Ascending aorta (tissue), 2 donors: ENCODE measurements around the gene VPS41. TPM values are rescaled to one million over a fixed set of nuclear protein-coding genes. Genes with fewer than 3 reads are reported as not detected.

ENCODE experiments used
- DNase-seq, 2 donors: peaks; one replicate each; pipeline ENCODE4 v3.0.0-alpha.2; 2019; ENCODE audit warnings: low spot score in 2 of 2
- H3K27ac ChIP-seq, 2 donors: fragments of 200-600 bp; sonication (generic); one replicate each; pipeline ENCODE4 v1.5.1; 2016 to 2017; ENCODE audit warnings: mild to moderate bottlenecking in 1 of 2
- H3K27me3 ChIP-seq: fragments of 200-600 bp; sonication (generic); one replicate; pipeline ENCODE4 v1.5.1; 2017
- H3K36me3 ChIP-seq, 2 donors: fragments of 200-600 bp; sonication (generic); one replicate each; pipeline ENCODE4 v1.5.1; 2016
- H3K4me1 ChIP-seq, 2 donors: fragments of 200-600 bp; sonication (generic); one replicate each; pipeline ENCODE4 v1.5.1; 2016 to 2017; ENCODE audit warnings: mild to moderate bottlenecking in 1 of 2
- H3K4me3 ChIP-seq, 2 donors: fragments of 200-600 bp; sonication (generic); one replicate each; pipeline ENCODE4 v1.5.1; 2016 to 2017; ENCODE audit warnings: mild to moderate bottlenecking in 1 of 2
- H3K9me3 ChIP-seq, 2 donors: fragments of 200-600 bp; sonication (generic); one replicate each; pipeline ENCODE4 v1.5.1; 2016
- intact Hi-C: fragments of 100-400 bp; cut with DNase I; formaldehyde crosslinking; loops from one replicate; pipeline ENCODE4 v1.15.1; 2023
- total RNA-seq: library from RNA; depleted of rRNA; stranded (reverse); fragments of >200 nt; gene quantifications from one replicate; pipeline ENCODE4 v1.1.0, GENCODE V29; 2016
- TF ChIP-seq, protein P1 (sequence below), 3 experiments: fragments of 200-600 bp in 2 of 3; fragments of 450-650 bp in 1 of 3; sonication (generic) in 2 of 3; IDR thresholded peaks; one replicate each; pipeline ENCODE4 v1.5.1; 2016 to 2019; ENCODE audit warnings: antibody characterized with exemption in 3 of 3, mild to moderate bottlenecking in 1 of 3, moderate library complexity in 1 of 3

Gene VPS41
- total RNA-seq, 1 donor from 2014 or later: 13.4 TPM

DNA sequence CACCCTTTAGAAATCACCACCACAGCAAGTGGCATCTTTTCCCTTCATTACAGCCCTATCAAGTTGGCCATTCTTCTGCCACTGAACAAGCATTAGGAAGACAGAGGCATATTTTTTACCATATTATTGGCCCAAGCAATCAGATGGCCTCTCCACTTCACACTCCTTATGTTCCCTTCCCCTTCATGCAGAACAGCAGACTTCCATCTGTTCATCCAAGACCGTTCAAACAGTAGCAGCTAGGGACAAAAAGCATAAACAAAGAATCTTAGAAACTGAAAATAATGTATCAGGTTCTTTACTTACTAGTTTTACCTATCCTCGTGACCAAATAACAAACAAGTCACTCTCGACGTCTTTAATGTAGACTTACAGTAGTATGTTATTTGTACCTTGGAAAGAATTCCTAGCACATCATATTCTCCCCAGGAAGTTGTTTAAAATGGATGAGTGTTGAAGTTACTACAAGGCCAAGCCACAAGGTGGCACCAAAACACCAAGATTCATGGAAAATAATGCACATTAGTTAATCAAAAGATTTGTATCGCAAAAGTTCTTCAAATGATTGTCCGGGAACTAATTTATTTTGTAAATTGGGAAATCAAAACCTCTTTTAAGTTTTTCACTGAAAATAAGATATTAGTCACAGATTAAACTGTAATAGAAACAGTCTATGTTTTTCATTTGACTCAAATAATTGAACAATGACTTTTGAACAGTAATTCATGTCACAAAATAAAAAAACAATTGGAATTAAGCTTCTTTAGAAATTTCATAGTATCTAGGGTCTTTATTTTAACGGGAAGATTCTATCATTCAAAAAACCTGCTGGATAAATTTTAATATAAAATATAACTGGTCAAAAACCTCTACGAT lies 112.1 kb downstream of the VPS41 start:
- H3K36me3 ChIP-seq: peaks cover 7 to 21% of the 10 kb centered on the region in 2 donors
- H3K27ac ChIP-seq: no peak overlapping the region
- no peaks in the 10 kb centered on the region for H3K4me1 ChIP-seq
- no peaks in the 10 kb centered on the region for H3K9me3 ChIP-seq
- peak in 1 of 2 donors; percentile 76 for DNase-seq
- intact Hi-C loops: loop anchor here (1.0 to 5.0 kb wide), 3 partner anchors 135 to 723 kb away; no protein-coding TSS in a partner anchor
- TF ChIP-seq, protein P1, sequence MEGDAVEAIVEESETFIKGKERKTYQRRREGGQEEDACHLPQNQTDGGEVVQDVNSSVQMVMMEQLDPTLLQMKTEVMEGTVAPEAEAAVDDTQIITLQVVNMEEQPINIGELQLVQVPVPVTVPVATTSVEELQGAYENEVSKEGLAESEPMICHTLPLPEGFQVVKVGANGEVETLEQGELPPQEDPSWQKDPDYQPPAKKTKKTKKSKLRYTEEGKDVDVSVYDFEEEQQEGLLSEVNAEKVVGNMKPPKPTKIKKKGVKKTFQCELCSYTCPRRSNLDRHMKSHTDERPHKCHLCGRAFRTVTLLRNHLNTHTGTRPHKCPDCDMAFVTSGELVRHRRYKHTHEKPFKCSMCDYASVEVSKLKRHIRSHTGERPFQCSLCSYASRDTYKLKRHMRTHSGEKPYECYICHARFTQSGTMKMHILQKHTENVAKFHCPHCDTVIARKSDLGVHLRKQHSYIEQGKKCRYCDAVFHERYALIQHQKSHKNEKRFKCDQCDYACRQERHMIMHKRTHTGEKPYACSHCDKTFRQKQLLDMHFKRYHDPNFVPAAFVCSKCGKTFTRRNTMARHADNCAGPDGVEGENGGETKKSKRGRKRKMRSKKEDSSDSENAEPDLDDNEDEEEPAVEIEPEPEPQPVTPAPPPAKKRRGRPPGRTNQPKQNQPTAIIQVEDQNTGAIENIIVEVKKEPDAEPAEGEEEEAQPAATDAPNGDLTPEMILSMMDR (IDR thresholded peaks at IDR 0.05): peak; percentile 56 to 86 (median 75)
- no peaks in the 10 kb centered on the region for H3K27me3 ChIP-seq
- no peak overlapping the region for H3K4me3 ChIP-seq

DNA sequence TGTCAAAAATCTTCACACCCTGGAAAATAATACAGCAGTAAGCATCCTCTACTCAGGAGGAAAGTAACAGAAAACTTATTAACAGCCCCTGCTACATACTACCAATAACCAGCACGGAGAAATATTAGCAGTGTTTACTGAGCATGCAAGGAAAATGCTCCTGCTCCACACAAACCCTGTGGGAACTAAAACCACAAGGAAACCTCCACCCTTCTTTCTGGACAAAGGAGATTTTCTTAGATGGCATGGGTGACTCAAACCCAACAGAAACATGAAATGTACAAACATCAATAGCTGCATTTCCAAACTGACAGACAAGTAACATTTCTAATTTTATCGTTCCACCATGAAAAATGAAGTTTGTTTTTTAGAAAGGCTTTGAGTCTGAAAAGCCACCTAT lies 113.4 kb downstream of the VPS41 start:
- intact Hi-C loops: loop anchor here (5.0 kb wide), 1 partner anchor 137 kb away; no protein-coding TSS in a partner anchor
- TF ChIP-seq, protein P1 (IDR thresholded peaks at IDR 0.05): no peak
- Histone ChIP-seq H3K4me3 (no peak overlapping the region), H3K27me3 (no peaks in the 10 kb centered on the region), H3K4me1 (no peaks in the 10 kb centered on the region), H3K9me3 (no peaks in the 10 kb centered on the region), H3K36me3 (peaks cover 11 to 27% of the 10 kb centered on the region in 2 donors), H3K27ac (no peak overlapping the region)
- no peak for DNase-seq

DNA sequence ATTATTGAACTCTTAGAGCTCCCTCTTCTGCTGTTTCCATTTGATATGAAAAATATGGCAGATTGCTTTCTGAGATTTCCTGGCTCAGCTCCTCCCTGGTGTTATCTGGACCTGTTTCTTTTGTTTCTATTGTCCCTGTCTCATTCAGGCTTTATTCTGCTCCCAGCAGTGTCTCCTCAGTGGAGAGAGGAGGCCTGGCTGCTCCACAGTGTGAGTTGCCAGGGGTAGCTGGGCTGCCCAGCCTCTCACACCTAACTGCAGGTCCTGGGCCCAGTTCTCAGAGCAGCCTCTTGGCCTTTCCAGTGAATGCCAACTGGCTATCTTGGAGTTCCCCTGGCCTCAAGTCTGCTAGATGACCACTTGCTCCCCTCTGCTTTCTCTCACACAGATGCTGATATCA lies 127.0 kb downstream of the VPS41 start:
- H3K27me3 ChIP-seq: no peaks in the 10 kb centered on the region
- intact Hi-C loops: no loop called here
- H3K4me1 ChIP-seq: no peaks in the 10 kb centered on the region
- TF ChIP-seq, protein P1 (IDR thresholded peaks at IDR 0.05): no peak
- H3K36me3 ChIP-seq: no peaks in the 10 kb centered on the region
- H3K27ac ChIP-seq: no peak overlapping the region
- H3K4me3 ChIP-seq: no peak overlapping the region
- no peaks in the 10 kb centered on the region for H3K9me3 ChIP-seq
- DNase-seq: no peak

DNA sequence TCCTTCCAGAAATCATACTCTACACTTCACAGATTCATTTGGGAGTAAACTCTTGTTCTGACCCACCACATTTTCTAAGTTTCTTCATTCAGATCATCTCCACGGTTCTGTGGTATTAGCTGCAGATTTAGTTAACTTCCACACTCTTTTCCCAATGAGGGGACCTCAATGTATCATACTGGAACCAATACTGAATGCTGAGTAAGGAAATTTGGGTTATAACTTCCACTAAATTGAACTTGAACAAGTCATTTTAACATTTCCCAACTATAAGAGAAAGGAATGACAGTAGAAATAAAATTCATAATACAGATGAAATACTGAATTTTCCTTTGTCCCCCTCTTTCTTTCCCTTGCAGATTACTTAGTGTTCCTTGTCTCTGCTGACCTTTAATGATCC lies 131.4 kb downstream of the VPS41 start:
- Histone ChIP-seq H3K4me1 (no peaks in the 10 kb centered on the region), H3K9me3 (no peaks in the 10 kb centered on the region), H3K27me3 (no peaks in the 10 kb centered on the region), H3K4me3 (no peak overlapping the region), H3K27ac (no peak overlapping the region), H3K36me3 (peaks cover 4 to 21% of the 10 kb centered on the region in 2 donors)
- intact Hi-C loops: no loop called here
- TF ChIP-seq, protein P1 (IDR thresholded peaks at IDR 0.05): no peak
- DNase-seq: no peak

DNA sequence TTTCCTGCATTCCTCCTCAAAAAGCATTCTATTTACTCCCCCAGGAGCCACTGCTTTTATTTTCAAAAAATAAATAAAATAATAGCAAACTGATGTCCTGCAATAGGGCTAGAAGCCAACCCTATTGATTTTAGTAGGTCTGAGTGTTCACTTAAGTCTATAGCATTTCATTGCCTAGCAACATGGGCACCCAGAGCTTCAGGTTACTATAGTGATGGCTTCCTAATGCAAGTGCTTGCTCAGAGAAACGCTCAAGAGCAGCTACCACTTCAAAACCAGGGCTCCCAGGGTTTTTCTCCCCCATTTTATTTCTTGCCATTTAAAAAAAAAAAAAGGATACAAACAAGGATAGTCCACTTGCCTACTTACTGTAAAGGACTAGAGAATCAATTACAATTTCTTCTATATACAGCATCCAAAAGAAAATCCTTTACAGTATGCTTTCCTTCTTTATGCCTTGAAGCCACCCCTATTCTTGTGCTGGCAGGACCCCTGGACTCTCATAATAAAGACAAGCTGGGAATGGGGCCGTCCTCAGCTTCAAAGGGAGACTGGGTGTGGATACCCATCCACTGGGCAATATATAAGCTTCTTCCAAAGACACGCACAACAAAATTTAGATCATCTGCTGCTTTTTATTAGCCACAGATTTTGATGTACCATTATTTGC lies 133.3 kb downstream of the VPS41 start:
- TF ChIP-seq, protein P1 (IDR thresholded peaks at IDR 0.05): no peak
- no peaks in the 10 kb centered on the region for H3K4me1 ChIP-seq
- no peak overlapping the region for H3K27ac ChIP-seq
- no peak for DNase-seq
- no peaks in the 10 kb centered on the region for H3K9me3 ChIP-seq
- peaks cover 17 to 27% of the 10 kb centered on the region in 2 donors for H3K36me3 ChIP-seq
- H3K27me3 ChIP-seq: no peaks in the 10 kb centered on the region
- intact Hi-C loops: no loop called here
- no peak overlapping the region for H3K4me3 ChIP-seq
